ENCODE measurements around the gene FGF7.
"Not testable (repeated sequence)": the region's sequence is repeated elsewhere in the genome, so short reads cannot be mapped to it uniquely, and the experiment has no call there.

Gene FGF7

DNA sequence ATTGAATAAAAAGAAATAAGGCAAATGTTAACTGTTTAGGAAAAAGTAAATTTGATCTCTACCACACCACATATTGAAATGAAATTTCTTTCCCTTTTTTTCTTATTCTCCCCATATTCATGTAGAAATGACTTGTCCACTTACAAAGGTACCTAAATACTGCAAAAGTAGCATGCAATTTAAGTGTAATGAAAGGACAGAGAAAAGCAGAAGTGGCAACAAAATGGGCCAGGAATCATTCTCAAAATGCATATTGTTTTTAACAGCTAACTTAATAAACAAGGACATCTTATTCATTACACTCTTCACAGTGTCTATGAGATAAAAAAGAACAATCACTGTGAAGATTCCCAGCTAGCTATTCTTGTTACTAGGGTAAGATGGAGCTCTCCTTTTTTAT is 40.6 kb upstream of the FGF7 start:
- Histone ChIP-seq H3K4me3 (ENCODE audit: low read length) (no peak overlapping the region), H3K36me3 (replicated peaks; ENCODE audit: insufficient read depth, low read length) (no peaks in the 10 kb centered on the region), H3K79me2 (ENCODE audit: low read length) (no peaks in the 10 kb centered on the region), H3K9me2 (replicated peaks; ENCODE audit: insufficient read depth, low read length) (no peaks in the 10 kb centered on the region), H3K9me3 (replicated peaks; ENCODE audit: insufficient read depth, low read length) (no peaks in the 10 kb centered on the region), H3K4me1 (ENCODE audit: low read length) (peaks cover 24% of the 10 kb centered on the region), H3K27ac (ENCODE audit: low read length) (peak overlapping the region; percentile 5; the same call in 1 of the 2 replicates), H3K4me2 (ENCODE audit: low read depth, low read length) (peak overlapping the region; percentile 21; the same call in 1 of the 2 replicates), H3K9ac (ENCODE audit: low read length) (no peak overlapping the region), H4K20me1 (ENCODE audit: insufficient read depth, low read length) (no peaks in the 10 kb centered on the region), H3F3A (ENCODE audit: insufficient read depth, low read length) (no peaks in the 10 kb centered on the region), H2AFZ (ENCODE audit: low read length) (peak overlapping the region; percentile 50), H3K27me3 (replicated peaks; ENCODE audit: insufficient read depth, low read length) (no peaks in the 10 kb centered on the region)
- TF ChIP-seq EZH2phosphoT487 (IDR thresholded peaks at IDR 0.05; ENCODE audit: low read length) (no peak), EZH2 (optimal IDR thresholded peaks at IDR 0.05; ENCODE audit: low read depth, low read length) (no peak)
- TF ChIP-seq, protein P1, sequence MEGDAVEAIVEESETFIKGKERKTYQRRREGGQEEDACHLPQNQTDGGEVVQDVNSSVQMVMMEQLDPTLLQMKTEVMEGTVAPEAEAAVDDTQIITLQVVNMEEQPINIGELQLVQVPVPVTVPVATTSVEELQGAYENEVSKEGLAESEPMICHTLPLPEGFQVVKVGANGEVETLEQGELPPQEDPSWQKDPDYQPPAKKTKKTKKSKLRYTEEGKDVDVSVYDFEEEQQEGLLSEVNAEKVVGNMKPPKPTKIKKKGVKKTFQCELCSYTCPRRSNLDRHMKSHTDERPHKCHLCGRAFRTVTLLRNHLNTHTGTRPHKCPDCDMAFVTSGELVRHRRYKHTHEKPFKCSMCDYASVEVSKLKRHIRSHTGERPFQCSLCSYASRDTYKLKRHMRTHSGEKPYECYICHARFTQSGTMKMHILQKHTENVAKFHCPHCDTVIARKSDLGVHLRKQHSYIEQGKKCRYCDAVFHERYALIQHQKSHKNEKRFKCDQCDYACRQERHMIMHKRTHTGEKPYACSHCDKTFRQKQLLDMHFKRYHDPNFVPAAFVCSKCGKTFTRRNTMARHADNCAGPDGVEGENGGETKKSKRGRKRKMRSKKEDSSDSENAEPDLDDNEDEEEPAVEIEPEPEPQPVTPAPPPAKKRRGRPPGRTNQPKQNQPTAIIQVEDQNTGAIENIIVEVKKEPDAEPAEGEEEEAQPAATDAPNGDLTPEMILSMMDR (IDR thresholded peaks at IDR 0.05; ENCODE audit: low read length), result no peak
- DNase-seq, result no peak

DNA sequence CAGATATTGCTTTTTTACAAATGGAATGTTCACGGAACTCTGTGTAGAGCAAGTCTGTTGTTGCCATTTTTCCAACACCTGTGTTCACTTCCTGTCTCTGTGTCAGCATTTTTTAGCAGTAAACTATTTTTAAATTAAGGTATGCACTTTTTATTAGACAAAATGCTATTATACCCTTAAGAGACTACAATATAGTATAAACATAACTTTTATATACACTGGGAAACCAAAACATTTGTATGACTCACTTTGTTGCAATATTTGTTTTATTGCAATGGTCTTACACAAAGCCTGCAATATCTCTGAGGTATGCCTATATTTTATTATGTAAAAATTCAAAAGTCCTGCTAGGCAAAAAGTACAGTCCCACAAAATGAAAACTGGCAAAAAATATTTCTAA is 39.8 kb upstream of the FGF7 start:
- Histone ChIP-seq H3K4me1 (ENCODE audit: low read length) (peaks cover 24% of the 10 kb centered on the region), H3K9ac (ENCODE audit: low read length) (no peak overlapping the region), H2AFZ (ENCODE audit: low read length) (0 out of 2 replicates have a peak overlapping the region, but pooled peaks have one; percentile 50), H3K27ac (ENCODE audit: low read length) (peak overlapping the region; percentile 5; the same call in 1 of the 2 replicates), H3K79me2 (ENCODE audit: low read length) (no peaks in the 10 kb centered on the region), H4K20me1 (ENCODE audit: insufficient read depth, low read length) (no peaks in the 10 kb centered on the region), H3K36me3 (replicated peaks; ENCODE audit: insufficient read depth, low read length) (no peaks in the 10 kb centered on the region), H3K9me3 (replicated peaks; ENCODE audit: insufficient read depth, low read length) (no peaks in the 10 kb centered on the region), H3K4me2 (ENCODE audit: low read depth, low read length) (peak overlapping the region; percentile 21; the same call in 1 of the 2 replicates), H3K4me3 (ENCODE audit: low read length) (no peak overlapping the region), H3F3A (ENCODE audit: insufficient read depth, low read length) (no peaks in the 10 kb centered on the region), H3K27me3 (replicated peaks; ENCODE audit: insufficient read depth, low read length) (no peaks in the 10 kb centered on the region), H3K9me2 (replicated peaks; ENCODE audit: insufficient read depth, low read length) (no peaks in the 10 kb centered on the region)
- DNase-seq, result peak; percentile 51
- TF ChIP-seq, protein P1 (IDR thresholded peaks at IDR 0.05; ENCODE audit: low read length), result no peak
- TF ChIP-seq EZH2 (optimal IDR thresholded peaks at IDR 0.05; ENCODE audit: low read depth, low read length) (no peak), EZH2phosphoT487 (IDR thresholded peaks at IDR 0.05; ENCODE audit: low read length) (no peak)

DNA sequence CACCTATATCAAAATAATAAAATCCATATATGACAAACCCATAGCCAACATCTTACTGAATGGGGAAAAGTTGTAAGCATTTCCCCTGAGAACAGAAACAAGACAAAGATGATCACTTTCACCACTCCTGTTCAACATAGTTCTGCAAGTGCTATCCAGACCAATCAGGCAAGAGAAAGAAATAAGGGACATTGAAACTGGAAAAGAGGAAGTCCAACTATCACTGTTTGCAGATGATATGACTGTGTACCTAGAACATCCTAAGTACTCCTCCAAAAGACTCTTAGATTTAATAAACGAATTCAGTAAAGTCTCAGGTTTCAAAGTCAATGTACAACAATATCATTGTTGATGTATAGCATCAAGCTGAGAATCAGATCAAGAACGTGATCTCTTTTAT is 35.6 kb upstream of the FGF7 start:
- Histone ChIP-seq H3K27me3 (replicated peaks; ENCODE audit: insufficient read depth, low read length) (no peaks in the 10 kb centered on the region), H4K20me1 (ENCODE audit: insufficient read depth, low read length) (no peaks in the 10 kb centered on the region), H3K4me3 (ENCODE audit: low read length) (no peak overlapping the region), H3K4me1 (ENCODE audit: low read length) (peaks cover 12% of the 10 kb centered on the region), H3K27ac (ENCODE audit: low read length) (no peak overlapping the region), H3K36me3 (replicated peaks; ENCODE audit: insufficient read depth, low read length) (no peaks in the 10 kb centered on the region), H3K79me2 (ENCODE audit: low read length) (no peaks in the 10 kb centered on the region), H3K9ac (ENCODE audit: low read length) (no peak overlapping the region), H3F3A (ENCODE audit: insufficient read depth, low read length) (no peaks in the 10 kb centered on the region), H3K9me2 (replicated peaks; ENCODE audit: insufficient read depth, low read length) (no peaks in the 10 kb centered on the region), H3K9me3 (replicated peaks; ENCODE audit: insufficient read depth, low read length) (no peaks in the 10 kb centered on the region), H3K4me2 (ENCODE audit: low read depth, low read length) (no peak overlapping the region), H2AFZ (ENCODE audit: low read length) (no peak overlapping the region)
- DNase-seq, result no peak
- TF ChIP-seq EZH2 (optimal IDR thresholded peaks at IDR 0.05; ENCODE audit: low read depth, low read length) (no peak), EZH2phosphoT487 (IDR thresholded peaks at IDR 0.05; ENCODE audit: low read length) (no peak)
- TF ChIP-seq, protein P1 (IDR thresholded peaks at IDR 0.05; ENCODE audit: low read length), result no peak

DNA sequence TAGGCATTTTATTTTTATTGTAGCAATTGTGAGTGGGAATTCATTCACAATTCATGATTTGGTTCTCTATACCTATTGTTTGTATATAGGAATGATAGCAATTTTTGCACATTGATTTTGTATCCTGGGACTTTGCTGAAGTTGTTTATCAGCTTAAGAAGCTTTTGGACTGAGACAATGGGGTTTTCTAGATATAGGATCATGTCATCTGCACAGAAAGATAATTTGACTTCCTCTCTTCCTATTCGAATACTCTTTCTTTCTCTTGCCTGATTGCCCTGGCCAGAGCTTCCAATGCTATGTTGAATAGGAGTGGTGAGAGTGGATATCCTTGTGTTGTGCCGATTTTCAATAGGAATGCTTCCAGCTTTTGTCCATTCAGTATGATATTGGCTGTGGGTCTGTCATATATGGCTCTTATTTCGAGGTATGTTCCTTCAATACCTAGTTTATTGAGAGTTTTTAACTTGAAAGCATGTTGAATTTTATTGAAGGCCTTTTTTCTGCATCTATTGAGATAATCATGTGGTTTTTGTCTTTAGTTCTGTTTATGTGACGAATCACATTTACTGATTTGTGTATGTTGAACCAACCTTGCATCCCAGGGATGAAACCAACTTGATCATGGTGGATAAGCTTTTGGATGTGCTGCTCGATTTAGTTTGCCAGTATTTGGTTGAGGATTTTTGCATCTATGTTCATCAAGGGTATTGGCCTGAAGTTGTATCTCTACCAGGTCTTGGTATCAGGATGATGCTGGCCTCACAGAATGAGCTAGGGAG is 20.3 kb upstream of the FGF7 start:
- not testable (repeated sequence) for H3K4me1 ChIP-seq (ENCODE audit: low read length); H3K4me3 ChIP-seq (ENCODE audit: low read length); H3K27me3 ChIP-seq (replicated peaks; ENCODE audit: insufficient read depth, low read length); H3K27ac ChIP-seq (ENCODE audit: low read length); DNase-seq; H2AFZ ChIP-seq (ENCODE audit: low read length); H3K9ac ChIP-seq (ENCODE audit: low read length); H4K20me1 ChIP-seq (ENCODE audit: insufficient read depth, low read length); H3K9me2 ChIP-seq (replicated peaks; ENCODE audit: insufficient read depth, low read length); H3K9me3 ChIP-seq (replicated peaks; ENCODE audit: insufficient read depth, low read length); H3K79me2 ChIP-seq (ENCODE audit: low read length); H3K4me2 ChIP-seq (ENCODE audit: low read depth, low read length); H3K36me3 ChIP-seq (replicated peaks; ENCODE audit: insufficient read depth, low read length); H3F3A ChIP-seq (ENCODE audit: insufficient read depth, low read length)

Data from MM.1S (cell line).